HepG2 (cell line): ENCODE measurements around the gene PCP4L1. TPM values are rescaled to one million over a fixed set of nuclear protein-coding genes. Genes with fewer than 3 reads are reported as not detected.
A peak's percentile ranks its signal among the peaks of the same experiment; 100 is the strongest.

Source experiments
- AGO2 ChIP-seq: fragments of 200-400 bp; formaldehyde crosslinking; optimal IDR thresholded peaks from 2 replicates; pipeline ENCODE3; 2017; ENCODE audit warnings: mild to moderate bottlenecking, low read depth, low read length, moderate library complexity
- ARID2 ChIP-seq: sonication (generic); formaldehyde crosslinking; IDR thresholded peaks from 2 replicates; pipeline ENCODE4 v1.8.1; 2022; ENCODE audit warnings: mild to moderate bottlenecking, missing genetic modification reagents, borderline replicate concordance
- ATF4 ChIP-seq, 2 experiments: fragments of 450-650 bp in 1 of 2; sonication (generic) in 1 of 2; formaldehyde crosslinking; IDR thresholded peaks; 2 replicates each; pipeline versions ENCODE4 v1.5.0 to v1.8.0; 2020 to 2022; ENCODE audit warnings: mild to moderate bottlenecking in 1 of 2, missing genetic modification reagents in 1 of 2
- GTF3A ChIP-seq: sonication (generic); formaldehyde crosslinking; conservative IDR thresholded peaks from 2 replicates; pipeline ENCODE4 v1.4.0; 2020; ENCODE audit warnings: mild to moderate bottlenecking, missing genetic modification reagents
- HNF4A ChIP-seq: sonication (generic); formaldehyde crosslinking; IDR thresholded peaks from 2 replicates; pipeline ENCODE4 v1.4.0; 2020; ENCODE audit warnings: missing genetic modification reagents
- KDM2A ChIP-seq: sonication (generic); formaldehyde crosslinking; IDR thresholded peaks from 2 replicates; pipeline ENCODE4 v1.4.0; 2020; ENCODE audit warnings: low read depth, missing genetic modification reagents, borderline replicate concordance
- KLF15 ChIP-seq: sonication (generic); formaldehyde crosslinking; IDR thresholded peaks from 2 replicates; pipeline ENCODE4 v1.8.1; 2023; ENCODE audit warnings: borderline replicate concordance, mild to moderate bottlenecking, inconsistent platforms, missing genetic modification reagents, mixed read lengths
- MEIS2 ChIP-seq: sonication (generic); formaldehyde crosslinking; IDR thresholded peaks from 2 replicates; pipeline ENCODE4 v1.9.0; 2021; ENCODE audit warnings: mild to moderate bottlenecking, missing genetic modification reagents
- MTF1 ChIP-seq: sonication (generic); formaldehyde crosslinking; IDR thresholded peaks from 2 replicates; pipeline ENCODE4 v1.5.0; 2020; ENCODE audit warnings: missing genetic modification reagents
- PAF1 ChIP-seq: IDR thresholded peaks from 2 replicates; pipeline ENCODE4 v1.6.1; 2016; ENCODE audit warnings: missing genetic modification reagents, missing compliant biosample characterization
- SRSF1 ChIP-seq: fragments of 200-400 bp; formaldehyde crosslinking; optimal IDR thresholded peaks from 2 replicates; pipeline ENCODE3; 2017; ENCODE audit warnings: mild to moderate bottlenecking, low read depth, low read length, moderate library complexity
- TP53 ChIP-seq: sonication (generic); formaldehyde crosslinking; conservative IDR thresholded peaks from 2 replicates; pipeline ENCODE4 v1.4.0; 2020; ENCODE audit warnings: missing genetic modification reagents
- ZBTB34 ChIP-seq: sonication (generic); formaldehyde crosslinking; IDR thresholded peaks from 2 replicates; pipeline ENCODE4 v1.8.0; 2022; ENCODE audit warnings: mild to moderate bottlenecking, missing genetic modification reagents
- ZGPAT ChIP-seq: IDR thresholded peaks from 2 replicates; pipeline ENCODE4 v1.6.1; 2016; ENCODE audit warnings: mild to moderate bottlenecking
- ZMYM2 ChIP-seq: sonication (generic); formaldehyde crosslinking; IDR thresholded peaks from 2 replicates; pipeline ENCODE4 v1.8.0; 2022; ENCODE audit warnings: mild to moderate bottlenecking, missing genetic modification reagents
- ZNF354B ChIP-seq: sonication (generic); formaldehyde crosslinking; IDR thresholded peaks from 2 replicates; pipeline ENCODE4 v1.8.0; 2022; ENCODE audit warnings: mild to moderate bottlenecking, missing genetic modification reagents
- ZNF446 ChIP-seq: sonication (generic); formaldehyde crosslinking; IDR thresholded peaks from 2 replicates; pipeline ENCODE4 v1.5.0; 2020; ENCODE audit warnings: mild to moderate bottlenecking, missing genetic modification reagents
- ZNF550 ChIP-seq: sonication (generic); formaldehyde crosslinking; IDR thresholded peaks from 2 replicates; pipeline ENCODE4 v1.4.0; 2020; ENCODE audit warnings: mild to moderate bottlenecking, missing genetic modification reagents, borderline replicate concordance
- ZNF747 ChIP-seq: sonication (generic); formaldehyde crosslinking; IDR thresholded peaks from 2 replicates; pipeline ENCODE4 v1.8.1; 2023; ENCODE audit warnings: missing genetic modification reagents, mild to moderate bottlenecking, borderline replicate concordance
- ZNF777 ChIP-seq: sonication (generic); formaldehyde crosslinking; IDR thresholded peaks from 2 replicates; pipeline ENCODE4 v1.4.0; 2020; ENCODE audit warnings: missing genetic modification reagents
- ZSCAN20 ChIP-seq: sonication (generic); formaldehyde crosslinking; IDR thresholded peaks from 2 replicates; pipeline ENCODE4 v1.4.0; 2020; ENCODE audit warnings: missing genetic modification reagents, mild to moderate bottlenecking, borderline replicate concordance
- polyA plus RNA-seq, 8 experiments: library from polyadenylated mRNA; depleted of rRNA in 3 of 8; stranded (reverse) in 7 of 8; unstranded in 1 of 8; fragments of >200 nt; fragmentation: Illumina TruSeq in 4 of 8; extraction: Trizol in 4 of 8; gene quantifications; 2 replicates each; pipeline versions ENCODE4 v1.2.1 to v1.2.3, GENCODE V29; 2011 to 2016; ENCODE audit warnings: low read depth in 4 of 8, missing spikeins in 1 of 8, mixed read lengths in 1 of 8; ENCODE audit not compliant: insufficient read depth in 1 of 8
- total RNA-seq, 5 experiments: library from RNA; depleted of rRNA; stranded (reverse); fragments of >200 nt; fragmentation: Illumina TruSeq; extraction: Trizol; gene quantifications; 2 replicates each; pipeline ENCODE4 v1.2.3, GENCODE V29; 2016; ENCODE audit warnings: low read depth in 1 of 5
- TF ChIP-seq, protein P1 (sequence below): sonication (generic); formaldehyde crosslinking; IDR thresholded peaks from 2 replicates; pipeline ENCODE4 v1.4.0; 2020; ENCODE audit warnings: missing genetic modification reagents, mild to moderate bottlenecking, borderline replicate concordance

PCP4L1 gene
- total and polyA plus RNA-seq, 2 of the 13 experiments (the other 11 are each of a cell fraction or from before 2014, with no cell fraction given): 0.28 TPM; not detected in 1

GRCh38 chr1:161219078-161219892 lies 39.3 kb upstream of the PCP4L1 start (continued):
- TF ChIP-seq ZGPAT (0 out of 2 replicates have a peak, but pooled peaks have one; percentile 19), KLF15 (CRISPR knock-in tag) (no peak), HNF4A (CRISPR knock-in tag) (peak; percentile 31; the same call in 1 of the 2 replicates), TP53 (CRISPR knock-in tag) (0 out of 2 replicates have a peak, but pooled peaks have one; percentile 23), ZNF747 (CRISPR knock-in tag) (no peak), SRSF1 (no peak), KDM2A (CRISPR knock-in tag) (0 out of 2 replicates have a peak, but pooled peaks have one; percentile 33), ZSCAN20 (CRISPR knock-in tag) (no peak), AGO2 (peak; percentile 15), ATF4 (CRISPR knock-in tag; IDR thresholded peaks at IDR 0.05) (0 out of 4 replicates have a peak, but pooled peaks of 1 of the 2 experiments have one; percentile 13), PAF1 (peak; percentile 86), ZNF550 (CRISPR knock-in tag) (no peak), ZNF446 (CRISPR knock-in tag) (no peak), GTF3A (no peak), MEIS2 (CRISPR knock-in tag) (no peak), MTF1 (CRISPR knock-in tag) (peak; percentile 17; the same call in 1 of the 2 replicates), ARID2 (CRISPR knock-in tag) (0 out of 2 replicates have a peak, but pooled peaks have one; percentile 35), ZBTB34 (0 out of 2 replicates have a peak, but pooled peaks have one; percentile 52), ZNF354B (no peak), ZNF777 (CRISPR knock-in tag) (peak; percentile 15; the same call in 1 of the 2 replicates), ZMYM2 (CRISPR knock-in tag) (no peak)
- TF ChIP-seq, protein P1, sequence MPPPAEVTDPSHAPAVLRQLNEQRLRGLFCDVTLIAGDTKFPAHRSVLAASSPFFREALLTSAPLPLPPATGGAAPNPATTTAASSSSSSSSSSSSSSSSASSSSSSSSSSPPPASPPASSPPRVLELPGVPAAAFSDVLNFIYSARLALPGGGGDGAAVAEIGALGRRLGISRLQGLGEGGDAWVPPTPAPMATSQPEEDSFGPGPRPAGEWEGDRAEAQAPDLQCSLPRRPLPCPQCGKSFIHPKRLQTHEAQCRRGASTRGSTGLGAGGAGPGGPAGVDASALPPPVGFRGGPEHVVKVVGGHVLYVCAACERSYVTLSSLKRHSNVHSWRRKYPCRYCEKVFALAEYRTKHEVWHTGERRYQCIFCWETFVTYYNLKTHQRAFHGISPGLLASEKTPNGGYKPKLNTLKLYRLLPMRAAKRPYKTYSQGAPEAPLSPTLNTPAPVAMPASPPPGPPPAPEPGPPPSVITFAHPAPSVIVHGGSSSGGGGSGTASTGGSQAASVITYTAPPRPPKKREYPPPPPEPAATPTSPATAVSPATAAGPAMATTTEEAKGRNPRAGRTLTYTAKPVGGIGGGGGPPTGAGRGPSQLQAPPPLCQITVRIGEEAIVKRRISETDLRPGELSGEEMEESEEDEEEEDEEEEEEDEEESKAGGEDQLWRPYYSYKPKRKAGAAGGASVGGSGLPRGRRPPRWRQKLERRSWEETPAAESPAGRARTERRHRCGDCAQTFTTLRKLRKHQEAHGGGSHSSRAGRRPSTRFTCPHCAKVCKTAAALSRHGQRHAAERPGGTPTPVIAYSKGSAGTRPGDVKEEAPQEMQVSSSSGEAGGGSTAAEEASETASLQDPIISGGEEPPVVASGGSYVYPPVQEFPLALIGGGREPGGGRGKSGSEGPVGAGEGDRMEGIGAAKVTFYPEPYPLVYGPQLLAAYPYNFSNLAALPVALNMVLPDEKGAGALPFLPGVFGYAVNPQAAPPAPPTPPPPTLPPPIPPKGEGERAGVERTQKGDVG (CRISPR knock-in tag): no peak
